Suprapubic skin (tissue), 4 donors: ENCODE data around the gene FOXK2.

Source experiments
- CTCF ChIP-seq, 2 donors: fragments of 200-600 bp in 1 of 2; fragments of 450-650 bp in 1 of 2; sonication (generic) in 1 of 2; IDR thresholded peaks; one replicate each; pipeline ENCODE4 v1.5.1; 2016 to 2019; ENCODE audit warnings: antibody characterized with exemption in 2 of 2, mild to moderate bottlenecking in 1 of 2, moderate library complexity in 1 of 2
- POLR2A ChIP-seq, 2 donors: fragments of 450-650 bp; IDR thresholded peaks; one replicate each; pipeline ENCODE4 v1.6.1; 2017; ENCODE audit warnings: antibody characterized with exemption in 2 of 2, mild to moderate bottlenecking in 2 of 2, moderate library complexity in 2 of 2
- POLR2AphosphoS5 ChIP-seq, 3 donors: sonication (generic); formaldehyde crosslinking; IDR thresholded peaks; one replicate each; pipeline ENCODE4 v1.6.1; 2017; ENCODE audit warnings: antibody characterized with exemption in 3 of 3

- TF ChIP-seq CTCF (IDR thresholded peaks at IDR 0.05): no peak
- TF ChIP-seq POLR2A (IDR thresholded peaks at IDR 0.05): no peak
- no peak for TF ChIP-seq POLR2AphosphoS5 (IDR thresholded peaks at IDR 0.05)
These were observed 90.1 kb downstream of the FOXK2 start for GRCh38 chr17:82609655-82610054.
